Fibroblast of pulmonary artery (primary cell): ENCODE results near the gene FSHR.

Experiments
- DNase-seq: peaks from one replicate; pipeline ENCODE4 v3.0.0-alpha.2; 2010; ENCODE audit warnings: low read depth
- H3K4me3 ChIP-seq: replicated peaks from 2 replicates; pipeline ENCODE4 v1.5.1; 2011; ENCODE audit warnings: low read depth, mild to moderate bottlenecking, control low read depth, low read length, moderate library complexity
- TF ChIP-seq, protein P1 (sequence below): IDR thresholded peaks from 2 replicates; pipeline ENCODE4 v1.5.1; 2011; ENCODE audit warnings: mild to moderate bottlenecking, control low read depth, low read length, inconsistent platforms; ENCODE audit errors: missing control alignments

Gene FSHR

DNA sequence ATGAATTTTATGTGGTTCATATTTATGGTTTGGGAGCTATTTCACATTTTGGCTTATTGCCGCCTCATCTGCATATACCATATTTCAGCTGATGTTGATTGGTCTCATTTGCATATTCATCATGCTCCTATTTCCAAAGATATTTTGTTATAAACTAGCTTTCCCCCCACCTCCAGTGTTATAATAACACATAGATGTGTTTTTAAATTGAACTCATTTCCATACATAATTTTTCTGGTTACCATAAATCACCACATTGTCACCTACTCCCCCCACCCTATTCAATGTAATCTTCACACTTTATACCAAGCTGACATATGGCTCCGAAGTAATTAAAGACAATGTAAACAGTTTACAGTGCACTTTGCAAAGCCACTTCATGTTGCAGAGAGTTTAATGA is 101.2 kb downstream of the FSHR start:
- TF ChIP-seq, protein P1, sequence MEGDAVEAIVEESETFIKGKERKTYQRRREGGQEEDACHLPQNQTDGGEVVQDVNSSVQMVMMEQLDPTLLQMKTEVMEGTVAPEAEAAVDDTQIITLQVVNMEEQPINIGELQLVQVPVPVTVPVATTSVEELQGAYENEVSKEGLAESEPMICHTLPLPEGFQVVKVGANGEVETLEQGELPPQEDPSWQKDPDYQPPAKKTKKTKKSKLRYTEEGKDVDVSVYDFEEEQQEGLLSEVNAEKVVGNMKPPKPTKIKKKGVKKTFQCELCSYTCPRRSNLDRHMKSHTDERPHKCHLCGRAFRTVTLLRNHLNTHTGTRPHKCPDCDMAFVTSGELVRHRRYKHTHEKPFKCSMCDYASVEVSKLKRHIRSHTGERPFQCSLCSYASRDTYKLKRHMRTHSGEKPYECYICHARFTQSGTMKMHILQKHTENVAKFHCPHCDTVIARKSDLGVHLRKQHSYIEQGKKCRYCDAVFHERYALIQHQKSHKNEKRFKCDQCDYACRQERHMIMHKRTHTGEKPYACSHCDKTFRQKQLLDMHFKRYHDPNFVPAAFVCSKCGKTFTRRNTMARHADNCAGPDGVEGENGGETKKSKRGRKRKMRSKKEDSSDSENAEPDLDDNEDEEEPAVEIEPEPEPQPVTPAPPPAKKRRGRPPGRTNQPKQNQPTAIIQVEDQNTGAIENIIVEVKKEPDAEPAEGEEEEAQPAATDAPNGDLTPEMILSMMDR, result no peak
- H3K4me3 ChIP-seq, result no peak overlapping the region
- DNase-seq, result no peak

DNA sequence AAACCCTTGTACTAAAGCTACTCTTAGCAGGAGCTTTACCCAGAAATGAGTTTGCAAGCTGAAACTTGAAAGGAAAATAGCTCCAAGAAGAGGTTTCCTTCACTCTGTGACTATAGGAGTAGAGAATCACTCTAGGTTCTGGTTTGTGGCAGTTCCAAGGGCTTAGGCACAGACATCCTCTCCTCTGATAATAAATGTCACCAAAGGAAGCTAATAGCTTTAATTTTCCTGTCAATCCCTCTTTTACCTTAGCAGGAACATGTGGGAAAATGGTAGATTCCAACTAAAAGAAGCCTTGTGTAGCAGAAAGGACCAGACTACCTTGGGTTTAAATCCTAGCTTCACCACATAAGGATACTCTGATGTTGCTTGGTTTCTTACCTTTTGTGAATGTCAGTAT is 104.0 kb downstream of the FSHR start:
- H3K4me3 ChIP-seq, result no peak overlapping the region
- DNase-seq, result no peak
- TF ChIP-seq, protein P1, result no peak

DNA sequence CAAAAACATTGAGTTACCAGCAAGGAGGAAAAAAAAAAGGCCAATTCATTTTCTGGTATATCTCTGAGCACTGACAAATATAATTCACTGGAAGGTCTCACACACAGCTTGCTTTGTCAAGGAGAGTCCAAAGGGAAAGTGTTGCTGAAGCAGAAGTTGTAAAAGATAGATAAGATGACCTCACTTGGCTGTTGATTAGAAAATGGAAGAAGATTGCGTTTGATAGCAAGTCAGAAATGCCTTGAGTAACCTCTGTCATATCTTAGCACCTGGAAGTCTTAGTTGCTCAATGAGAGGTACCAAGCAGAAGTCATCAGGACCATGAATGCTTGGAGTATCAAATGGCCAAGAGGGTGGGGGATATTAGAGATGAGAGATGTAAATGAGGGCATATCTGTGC is 105.2 kb downstream of the FSHR start:
- no peak overlapping the region for H3K4me3 ChIP-seq
- DNase-seq, result no peak
- TF ChIP-seq, protein P1, result no peak

DNA sequence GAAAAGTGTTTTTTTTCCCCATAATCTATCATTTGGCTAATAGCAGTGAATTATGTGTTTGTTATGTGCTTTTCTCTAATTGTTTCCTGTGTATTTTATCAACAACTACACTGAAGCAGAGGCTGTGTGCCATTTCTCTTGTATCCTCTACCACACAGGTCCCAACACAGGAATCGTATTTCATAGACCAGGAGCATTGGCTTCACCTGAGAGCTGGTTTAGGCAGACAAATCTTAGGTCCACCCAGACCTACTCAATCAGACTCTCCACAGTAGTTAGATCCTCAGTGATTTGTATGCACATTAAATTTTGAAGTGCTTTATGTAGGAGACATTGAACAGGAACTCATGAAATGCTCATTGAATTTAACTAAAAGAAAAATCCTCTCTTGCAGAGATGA is 109.2 kb downstream of the FSHR start:
- no peak for DNase-seq
- TF ChIP-seq, protein P1, result no peak
- no peak overlapping the region for H3K4me3 ChIP-seq

DNA sequence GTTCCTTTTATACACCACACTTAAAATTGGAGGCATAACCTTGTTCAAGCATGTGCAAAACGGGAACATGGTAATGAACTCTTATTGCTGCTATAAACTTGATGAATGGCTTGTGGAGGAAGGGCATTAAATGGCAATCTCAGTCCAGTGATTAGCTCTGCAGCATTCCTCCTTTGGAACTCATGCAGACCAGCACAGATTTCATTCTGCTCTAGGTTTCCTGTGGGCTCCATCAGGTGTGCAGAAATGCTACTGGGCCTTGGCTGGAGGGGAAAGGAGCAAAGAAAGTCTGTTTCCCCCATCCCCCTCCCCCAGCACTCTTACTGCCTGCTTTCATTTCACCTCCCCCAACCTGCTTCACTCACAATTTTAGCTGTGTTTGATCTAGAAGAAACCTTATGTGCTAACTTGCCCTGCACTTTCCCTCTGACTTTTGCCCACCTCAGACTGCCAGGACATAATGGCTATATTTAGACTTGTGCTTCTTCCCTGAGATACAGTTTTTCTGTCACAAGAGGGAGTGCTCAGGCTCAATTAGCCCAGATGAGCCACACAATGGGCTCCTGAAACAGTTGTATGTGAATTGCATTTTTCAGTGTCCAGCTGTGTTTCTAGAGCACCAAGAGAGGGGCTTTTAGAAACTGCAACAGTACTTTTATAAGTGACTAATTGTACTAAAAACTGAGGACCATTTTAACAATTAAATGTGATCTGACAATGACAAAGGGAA is 109.8 kb downstream of the FSHR start:
- DNase-seq, result peak; percentile 3
- no peak overlapping the region for H3K4me3 ChIP-seq
- TF ChIP-seq, protein P1, result peak; percentile 3

DNA sequence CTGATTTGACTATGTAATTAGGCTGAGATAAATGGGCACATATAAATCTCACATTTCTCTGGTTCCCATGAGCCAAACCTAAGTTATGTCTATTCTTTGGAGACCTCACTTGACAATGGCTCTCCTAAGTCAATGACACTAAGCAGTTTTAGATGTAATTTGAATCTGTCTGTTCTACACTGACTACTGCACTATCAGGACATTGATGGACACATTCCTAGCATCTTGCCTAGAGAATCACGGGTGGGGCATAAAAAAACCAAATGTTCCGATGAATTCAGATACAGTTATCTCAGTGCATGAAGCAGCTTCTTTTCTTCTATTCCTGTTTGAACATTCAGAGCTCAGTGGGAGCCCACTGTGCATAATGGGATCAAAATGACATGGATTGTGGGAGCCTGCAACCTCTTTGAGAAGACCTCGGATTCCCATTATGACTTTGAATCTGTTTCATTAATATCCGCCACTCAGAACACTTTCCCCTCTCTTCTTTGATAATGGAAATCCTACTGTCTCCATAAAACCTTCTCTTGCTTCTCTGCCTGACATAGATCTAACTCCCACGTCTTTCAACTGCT is 110.8 kb downstream of the FSHR start:
- DNase-seq, result no peak
- no peak overlapping the region for H3K4me3 ChIP-seq
- TF ChIP-seq, protein P1, result no peak

DNA sequence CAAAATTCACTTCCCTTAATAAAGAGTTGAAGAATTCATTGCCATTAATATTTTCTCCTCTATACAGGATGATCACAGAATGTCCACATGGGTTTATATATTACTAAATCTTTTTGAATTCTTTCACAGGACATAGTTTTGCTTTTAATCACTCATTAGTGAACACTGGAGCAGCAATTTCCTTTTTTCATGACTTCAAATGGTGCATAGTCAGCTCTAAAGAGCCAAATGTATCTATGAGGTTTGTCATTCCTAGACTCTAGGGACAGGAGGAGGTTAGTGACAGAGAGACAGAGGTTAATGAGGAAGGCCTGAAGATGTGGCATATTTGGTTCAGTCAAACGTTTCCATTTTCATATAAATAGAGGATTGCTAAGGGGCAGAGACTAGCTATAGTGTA is 111.8 kb downstream of the FSHR start:
- DNase-seq, result no peak

More for the DNA sequence above, 111.8 kb downstream of the FSHR start:
- TF ChIP-seq, protein P1, result no peak
- no peak overlapping the region for H3K4me3 ChIP-seq
